Measurements from ENCODE around the gene GMFB. TPM values are rescaled to one million over a fixed set of nuclear protein-coding genes. Genes with fewer than 3 reads are reported as not detected.
A peak's percentile ranks its signal among the peaks of the same experiment; 100 is the strongest.

GMFB gene
- total and polyA plus RNA-seq, 2 experiments from 2014 or later, result 47.3 to 138 TPM

DNA sequence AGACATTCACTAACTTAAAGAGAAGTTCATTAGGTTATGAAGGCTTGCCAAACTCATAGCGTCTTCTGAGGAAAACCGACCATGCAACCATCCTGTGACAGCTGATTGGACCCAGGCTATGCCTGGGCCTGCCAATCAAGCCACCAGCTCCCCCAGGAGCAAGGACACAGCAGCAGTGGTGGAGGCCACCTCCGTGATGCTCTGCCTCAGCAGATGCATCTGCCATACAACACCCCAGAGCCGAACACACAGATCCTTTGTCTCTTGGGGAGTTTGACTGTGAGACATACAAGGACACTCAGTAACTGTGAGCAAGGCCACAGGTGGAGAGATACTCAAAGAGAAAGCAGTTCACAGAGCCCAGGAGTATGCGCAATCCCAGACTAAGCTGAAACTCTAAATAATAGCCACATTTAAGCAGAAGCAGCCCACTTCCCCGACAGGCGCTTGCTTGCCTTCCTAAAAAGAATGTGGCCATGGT lies 37.6 kb downstream of the GMFB start:
- Histone ChIP-seq H3K4me3 (no peak overlapping the region), H3K9me3 (ENCODE audit: low read depth) (no peaks in the 10 kb centered on the region), H3K27ac (no peak overlapping the region), H3K79me2 (no peaks in the 10 kb centered on the region), H3K4me1 (ENCODE audit: insufficient read depth) (peaks cover 7% of the 10 kb centered on the region), H2AFZ (no peak overlapping the region), H3K4me2 (no peak overlapping the region), H3K27me3 (no peaks in the 10 kb centered on the region), H4K20me1 (ENCODE audit: insufficient read depth, poor library complexity, severe bottlenecking) (no peaks in the 10 kb centered on the region), H3K36me3 (replicated peaks; ENCODE audit: insufficient read depth, low read depth) (no peaks in the 10 kb centered on the region), H3K9me2 (replicated peaks; ENCODE audit: insufficient read depth) (no peaks in the 10 kb centered on the region)
- TF ChIP-seq EZH2phosphoT487 (IDR thresholded peaks at IDR 0.05; ENCODE audit: low read depth, severe bottlenecking, unreplicated experiment), result no peak
- 90% methylated on average over 7 of the region's 7 CpGs for WGBS (ENCODE audit: low lambda C conversion rate, missing lambda C conversion rate)
- no peak for DNase-seq (ENCODE audit: low spot score)

GRCh38 chr14:54450535-54450934 lies 38.2 kb downstream of the GMFB start:
- Histone ChIP-seq H3K9me2 (replicated peaks; ENCODE audit: insufficient read depth) (no peaks in the 10 kb centered on the region), H3K4me3 (no peak overlapping the region), H3K36me3 (replicated peaks; ENCODE audit: insufficient read depth, low read depth) (no peaks in the 10 kb centered on the region), H3K9me3 (ENCODE audit: low read depth) (no peaks in the 10 kb centered on the region), H3K79me2 (no peaks in the 10 kb centered on the region), H2AFZ (no peak overlapping the region), H4K20me1 (ENCODE audit: insufficient read depth, poor library complexity, severe bottlenecking) (no peaks in the 10 kb centered on the region), H3K27me3 (no peaks in the 10 kb centered on the region), H3K4me1 (ENCODE audit: insufficient read depth) (peaks cover 11% of the 10 kb centered on the region), H3K4me2 (no peak overlapping the region), H3K27ac (no peak overlapping the region)
- TF ChIP-seq EZH2 (IDR thresholded peaks at IDR 0.05; ENCODE audit: borderline replicate concordance) (no peak), CTCF (IDR thresholded peaks at IDR 0.05; ENCODE audit: poor library complexity) (no peak), EZH2phosphoT487 (IDR thresholded peaks at IDR 0.05; ENCODE audit: low read depth, severe bottlenecking, unreplicated experiment) (no peak)
- 43% methylated on average over 3 of the region's 3 CpGs for WGBS (ENCODE audit: low lambda C conversion rate, missing lambda C conversion rate)
- no peak for DNase-seq (ENCODE audit: low spot score)

GRCh38 chr14:54447231-54447692 lies 41.5 kb downstream of the GMFB start:
- no peaks in the 10 kb centered on the region for H3K9me2 ChIP-seq (replicated peaks; ENCODE audit: insufficient read depth)
- peak; percentile 69 for DNase-seq (ENCODE audit: low spot score)
- 89% methylated on average over 8 of the region's 8 CpGs for WGBS (ENCODE audit: low lambda C conversion rate, missing lambda C conversion rate)
- H3K4me3 ChIP-seq, result no peak overlapping the region
- H3K9me3 ChIP-seq (ENCODE audit: low read depth), result no peaks in the 10 kb centered on the region
- peaks cover 17% of the 10 kb centered on the region for H3K4me1 ChIP-seq (ENCODE audit: insufficient read depth)
- H4K20me1 ChIP-seq (ENCODE audit: insufficient read depth, poor library complexity, severe bottlenecking), result no peaks in the 10 kb centered on the region
- H2AFZ ChIP-seq, result no peak overlapping the region
- no peaks in the 10 kb centered on the region for H3K36me3 ChIP-seq (replicated peaks; ENCODE audit: insufficient read depth, low read depth)
- no peaks in the 10 kb centered on the region for H3K79me2 ChIP-seq
- peak overlapping the region; percentile 89 for H3K27ac ChIP-seq
- TF ChIP-seq CTCF (IDR thresholded peaks at IDR 0.05; ENCODE audit: poor library complexity) (no peak), EZH2 (IDR thresholded peaks at IDR 0.05; ENCODE audit: borderline replicate concordance) (no peak)
- peak overlapping the region; percentile 59 for H3K4me2 ChIP-seq
- H3K27me3 ChIP-seq, result no peaks in the 10 kb centered on the region

DNA sequence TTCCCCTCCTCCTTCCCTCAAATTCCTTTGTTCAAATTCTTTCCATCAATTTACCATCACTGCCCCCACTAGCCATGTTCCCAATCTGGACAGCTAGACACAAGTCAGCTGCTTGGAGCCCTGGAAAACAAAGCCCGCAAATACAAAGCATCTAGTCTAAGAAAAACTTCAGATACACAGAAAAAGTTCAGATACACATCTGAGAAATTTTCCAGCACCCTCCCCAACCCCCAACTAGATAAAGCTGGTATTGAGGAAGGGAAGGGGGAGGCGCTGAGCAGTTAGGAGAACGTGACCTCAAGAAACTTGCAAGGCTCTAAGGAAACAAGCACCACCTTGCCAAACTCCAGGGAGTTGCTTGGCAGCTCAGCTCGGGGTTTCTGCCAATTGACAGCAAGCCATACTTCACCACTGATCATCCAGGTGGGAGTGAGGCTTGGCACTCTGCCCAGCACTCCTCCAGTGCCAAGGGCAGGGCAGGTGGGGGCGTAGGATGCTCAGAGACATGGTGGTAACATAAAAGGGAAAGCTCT lies 42.6 kb downstream of the GMFB start:
- Histone ChIP-seq H3K79me2 (no peaks in the 10 kb centered on the region), H4K20me1 (ENCODE audit: insufficient read depth, poor library complexity, severe bottlenecking) (no peaks in the 10 kb centered on the region), H3K36me3 (replicated peaks; ENCODE audit: insufficient read depth, low read depth) (no peaks in the 10 kb centered on the region), H3K4me1 (ENCODE audit: insufficient read depth) (peaks cover 17% of the 10 kb centered on the region), H3K9me3 (ENCODE audit: low read depth) (no peaks in the 10 kb centered on the region), H3K4me2 (peak overlapping the region; percentile 57), H2AFZ (no peak overlapping the region), H3K9me2 (replicated peaks; ENCODE audit: insufficient read depth) (no peaks in the 10 kb centered on the region), H3K4me3 (no peak overlapping the region), H3K27ac (peak overlapping the region; percentile 89), H3K27me3 (no peaks in the 10 kb centered on the region)
- TF ChIP-seq EZH2phosphoT487 (IDR thresholded peaks at IDR 0.05; ENCODE audit: low read depth, severe bottlenecking, unreplicated experiment) (no peak), CTCF (IDR thresholded peaks at IDR 0.05; ENCODE audit: poor library complexity) (no peak), EZH2 (IDR thresholded peaks at IDR 0.05; ENCODE audit: borderline replicate concordance) (no peak)
- WGBS (ENCODE audit: low lambda C conversion rate, missing lambda C conversion rate), result 65% methylated on average over 5 of the region's 5 CpGs
- peak; percentile 18 for DNase-seq (ENCODE audit: low spot score)

Measured in hepatocyte (in vitro differentiated cells).